GM19372 (cell line): Measurements from ENCODE around the gene APAF1.

Source experiments
- ATAC-seq: cut with Tn5 transposase; IDR thresholded peaks from one replicate; pipeline ENCODE4 v1.9.1; 2021; ENCODE audit warnings: mild to moderate bottlenecking, low read depth, moderate library complexity; ENCODE audit not compliant: unreplicated experiment

Gene APAF1

GRCh38 chr12:98656289-98657101 lies 11.4 kb downstream of the APAF1 start:
- no peak for ATAC-seq

GRCh38 chr12:98660521-98660920 lies 15.4 kb downstream of the APAF1 start:
- ATAC-seq = no peak

DNA sequence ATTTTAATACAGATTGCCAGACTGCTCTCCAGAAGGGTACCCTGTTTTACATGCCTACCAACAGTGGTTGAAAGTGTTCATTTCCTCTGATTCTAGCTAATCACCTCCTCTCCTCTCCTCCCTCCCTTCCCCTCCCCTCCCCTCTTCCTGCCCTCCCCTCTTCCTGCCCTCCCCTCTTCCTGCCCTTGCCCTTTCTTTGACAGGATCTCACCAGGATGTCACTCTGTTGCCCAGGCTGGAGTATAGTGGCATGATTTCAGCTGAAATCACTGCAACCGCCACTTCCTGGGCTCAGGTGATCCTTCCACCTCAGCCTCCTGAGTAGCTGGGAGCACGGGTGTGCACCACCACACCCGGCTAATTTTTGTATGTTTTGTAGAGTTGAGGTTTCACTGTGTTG lies 24.7 kb downstream of the APAF1 start:
- no peak for ATAC-seq

DNA sequence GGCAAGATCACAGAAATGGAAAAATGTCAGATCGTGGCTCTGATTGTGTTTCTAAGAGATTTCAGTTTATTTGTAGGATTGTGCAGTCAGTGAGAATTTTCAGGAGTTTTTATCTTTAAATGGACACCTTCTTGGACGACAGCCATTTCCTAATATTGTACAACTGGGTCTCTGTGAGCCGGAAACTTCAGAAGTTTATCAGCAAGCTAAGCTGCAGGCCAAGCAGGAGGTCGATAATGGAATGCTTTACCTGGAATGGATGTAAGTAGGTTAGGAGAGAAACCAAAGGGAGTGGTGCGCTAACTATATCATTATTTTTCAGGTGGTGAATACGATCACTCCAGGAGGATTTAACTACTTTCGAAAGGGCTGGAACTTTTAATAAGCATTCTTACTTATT lies 26.4 kb downstream of the APAF1 start:
- no peak for ATAC-seq

- ATAC-seq = no peak
These were observed 29.8 kb downstream of the APAF1 start for GRCh38 chr12:98674841-98675240.

DNA sequence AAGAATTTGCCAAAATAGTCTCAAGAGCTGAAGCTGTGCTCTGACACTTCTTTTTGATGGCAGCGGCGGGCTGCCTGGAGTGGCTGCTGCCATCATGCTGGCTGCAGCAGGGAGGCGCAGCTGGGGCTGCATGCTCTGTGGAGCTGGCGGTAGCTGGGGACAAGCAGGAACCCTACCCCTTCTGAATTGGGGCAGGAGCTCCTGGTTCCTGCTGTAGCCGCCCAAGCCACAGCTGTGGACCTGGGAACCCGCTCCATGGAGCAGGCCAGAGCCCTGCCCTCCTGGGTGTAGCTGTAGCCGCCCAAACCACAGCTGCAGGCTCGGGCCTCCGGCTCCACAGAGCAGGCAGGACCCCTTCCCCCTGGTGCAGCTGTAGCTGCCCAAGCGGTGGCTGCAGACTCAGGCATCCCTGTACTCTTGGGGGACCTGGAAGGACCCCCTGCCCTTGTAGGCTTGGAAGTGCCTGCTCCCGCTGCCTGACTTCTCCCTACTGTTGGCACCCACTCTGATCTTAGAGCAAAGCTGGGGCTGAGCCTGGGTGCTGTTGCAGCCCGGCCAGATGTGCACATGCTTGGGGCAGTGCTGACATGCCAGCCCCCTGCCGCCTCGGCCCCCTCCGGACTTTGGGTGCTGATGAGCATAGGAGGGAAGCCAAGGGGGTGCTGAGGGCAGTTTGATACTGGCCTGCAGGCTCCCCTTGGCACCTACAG lies 33.3 kb downstream of the APAF1 start:
- ATAC-seq = no peak

DNA sequence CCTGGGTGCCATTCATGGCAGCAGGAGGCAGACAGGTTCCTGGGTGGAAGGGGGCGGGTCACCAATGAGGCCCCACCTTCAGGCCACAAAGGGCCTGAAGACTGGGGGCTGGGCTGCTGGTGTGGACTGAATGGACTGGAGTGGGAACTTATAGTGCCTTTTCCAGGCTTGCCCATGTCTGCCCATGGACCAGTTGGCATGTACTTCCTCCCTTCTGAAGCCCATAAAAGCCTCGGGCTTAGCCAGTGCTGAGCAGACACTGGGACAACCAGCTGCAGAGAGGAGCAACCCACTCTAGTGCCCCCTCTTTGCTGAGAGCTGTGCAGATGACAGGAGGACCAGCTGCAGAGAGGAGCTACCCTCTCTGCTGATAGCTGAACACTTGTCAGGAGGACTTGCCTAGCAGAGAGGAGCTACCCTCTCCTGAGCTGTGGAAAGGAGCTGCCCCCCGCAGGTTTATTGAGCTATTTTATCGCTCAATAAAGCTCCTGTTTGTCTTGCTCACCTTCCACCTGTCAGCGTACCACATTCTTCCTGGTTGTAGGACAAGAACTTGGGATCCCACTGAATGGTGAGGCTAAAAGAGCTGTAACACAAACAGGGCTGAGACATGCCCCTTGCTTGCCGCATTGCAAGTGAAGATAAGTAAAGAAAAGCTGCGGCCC lies 34.0 kb downstream of the APAF1 start:
- no peak for ATAC-seq

GRCh38 chr12:98679611-98680005 lies 34.5 kb downstream of the APAF1 start:
- no peak for ATAC-seq

DNA sequence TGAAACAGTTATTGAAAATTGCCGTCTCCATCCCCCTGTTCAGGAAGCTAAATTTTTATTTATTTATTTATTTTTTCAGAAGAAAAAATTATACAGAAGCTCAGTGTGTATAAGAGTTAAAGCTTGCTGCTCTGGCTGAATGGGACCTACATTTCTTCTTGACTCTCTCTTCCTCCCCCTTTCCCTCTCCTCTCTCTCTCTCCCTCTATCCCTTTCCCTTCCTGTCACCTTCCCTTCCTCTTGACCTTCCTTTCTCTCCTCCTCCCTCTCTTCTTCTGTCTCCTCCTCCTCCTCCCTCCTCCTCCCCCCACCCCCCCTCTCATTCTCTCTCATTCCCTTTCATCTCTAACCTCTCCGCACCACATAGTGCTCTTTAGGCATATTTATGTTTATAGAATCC lies 39.1 kb downstream of the APAF1 start:
- no peak for ATAC-seq

GRCh38 chr12:98686603-98687002 lies 41.5 kb downstream of the APAF1 start:
- ATAC-seq = no peak

- ATAC-seq = no peak
These were observed 46.3 kb downstream of the APAF1 start for GRCh38 chr12:98691351-98691750.

GRCh38 chr12:98696036-98696646 lies 51.1 kb downstream of the APAF1 start:
- no peak for ATAC-seq

GRCh38 chr12:98697209-98697608 lies 52.1 kb downstream of the APAF1 start:
- no peak for ATAC-seq

DNA sequence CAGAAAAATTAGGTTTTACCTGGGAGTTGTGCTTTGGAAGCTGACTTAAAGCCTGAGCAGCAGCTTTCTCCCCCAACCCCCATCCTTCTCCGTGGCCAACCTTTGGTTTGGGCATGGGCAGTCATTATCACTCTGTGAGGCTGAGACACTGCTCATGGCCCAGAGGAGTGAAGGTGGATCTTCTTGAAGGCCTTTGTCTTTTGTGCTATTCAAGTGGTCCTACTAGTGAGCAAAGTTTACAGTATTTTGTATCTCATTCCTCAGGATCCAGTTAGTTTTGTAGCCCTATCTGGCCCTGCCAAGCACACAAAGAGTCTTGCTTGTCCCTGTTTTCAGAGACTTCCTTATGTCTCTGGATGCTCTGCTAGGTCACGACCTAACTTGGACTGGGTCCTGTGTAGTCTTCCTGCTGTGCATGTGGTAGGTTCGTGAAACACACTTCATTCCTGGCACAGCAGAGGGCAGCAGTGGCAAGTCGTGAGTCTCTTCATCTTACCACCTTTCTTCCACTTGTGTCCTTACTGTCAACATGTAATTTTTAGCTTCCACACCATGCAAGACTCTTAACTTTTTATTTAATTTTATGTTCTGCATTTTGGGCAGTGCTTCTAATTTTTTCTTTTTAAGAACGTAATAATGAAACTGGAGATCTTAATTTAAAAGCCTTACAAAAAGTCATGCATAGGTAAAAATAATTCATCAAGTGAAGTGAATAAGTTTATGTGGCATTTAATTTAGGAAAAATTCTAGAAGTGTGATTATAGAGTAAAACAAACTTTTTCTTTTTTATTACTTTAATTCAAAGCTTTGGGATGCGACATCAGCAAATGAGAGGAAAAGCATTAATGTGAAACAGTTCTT lies 53.7 kb downstream of the APAF1 start:
- ATAC-seq = peak; percentile 93

GRCh38 chr12:98699586-98699985 lies 54.5 kb downstream of the APAF1 start:
- no peak for ATAC-seq

DNA sequence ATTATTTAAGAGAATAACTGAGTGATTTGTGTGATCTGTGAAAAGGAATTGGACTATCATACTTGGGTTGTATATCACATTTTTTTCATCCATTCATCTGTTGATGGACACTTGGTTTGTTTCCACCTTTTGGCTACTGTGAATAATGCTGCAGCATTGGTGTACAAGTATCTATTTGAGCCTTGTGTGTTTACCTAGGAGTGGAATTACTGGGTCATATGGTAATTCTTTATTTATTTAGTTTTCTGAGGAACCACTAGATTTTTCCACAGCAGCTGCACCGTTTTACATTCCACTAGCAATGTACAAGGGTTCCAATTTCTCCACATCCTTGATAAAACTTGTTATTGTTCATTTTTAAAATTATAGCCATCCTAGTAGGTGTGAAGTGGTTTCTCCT lies 56.1 kb downstream of the APAF1 start:
- no peak for ATAC-seq

- ATAC-seq = no peak
These were observed 63.9 kb downstream of the APAF1 start for GRCh38 chr12:98709022-98709421.

- ATAC-seq = no peak
These were observed 69.3 kb downstream of the APAF1 start for GRCh38 chr12:98714426-98714825.

DNA sequence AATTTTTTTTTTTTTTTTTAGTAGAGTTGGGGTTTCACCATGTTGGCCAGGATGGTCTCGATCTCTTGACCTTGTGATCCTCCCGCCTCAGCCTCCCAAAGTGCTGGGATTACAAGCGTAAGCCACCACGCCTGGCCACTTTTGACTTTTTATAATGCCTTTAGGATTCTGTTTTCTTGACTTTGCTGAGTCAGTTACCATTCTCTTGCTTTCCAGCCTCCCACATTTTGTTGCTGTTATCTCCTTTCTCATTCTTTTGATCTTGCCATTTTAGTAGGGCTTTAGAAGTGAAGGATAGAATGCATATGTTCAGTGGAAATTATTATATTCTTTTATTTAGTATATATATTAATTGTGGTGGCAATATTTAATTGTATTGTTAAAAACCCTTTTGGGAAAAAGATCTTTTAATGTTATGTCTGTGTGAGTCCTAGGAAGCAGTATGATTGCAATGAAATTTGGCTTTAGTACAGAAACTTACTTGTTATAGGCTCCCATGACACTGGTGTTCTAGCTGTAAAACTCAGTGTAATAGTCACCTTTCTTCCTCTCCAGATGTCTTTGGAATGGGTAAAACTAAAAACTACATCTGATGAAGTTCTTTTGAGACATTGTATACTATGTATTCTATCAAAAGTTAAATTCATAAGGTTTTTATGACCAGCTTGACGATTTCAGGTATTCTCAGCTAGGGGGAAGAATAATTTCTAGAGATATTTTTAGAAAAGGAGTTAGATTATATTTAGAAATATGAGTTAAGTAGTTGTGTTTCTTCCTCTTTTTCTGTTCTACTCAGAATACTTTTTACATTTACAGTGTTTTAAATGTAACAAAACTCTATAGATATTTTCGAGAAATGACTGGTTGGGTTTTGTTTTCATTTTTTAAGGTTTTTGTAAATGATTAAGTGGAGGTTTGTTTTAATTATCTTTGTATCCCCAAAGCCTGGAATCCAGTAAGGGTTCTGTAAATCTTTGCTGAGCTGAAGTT lies 74.7 kb downstream of the APAF1 start:
- ATAC-seq = peak; percentile 48
